ENCODE data around the gene SORCS2. TPM values are rescaled to one million over a fixed set of nuclear protein-coding genes. Genes with fewer than 3 reads are reported as not detected.

The SORCS2 gene
- polyA plus RNA-seq, 1 of the 3 experiments (the other 2 are of a cell fraction) = 1.6 TPM

DNA sequence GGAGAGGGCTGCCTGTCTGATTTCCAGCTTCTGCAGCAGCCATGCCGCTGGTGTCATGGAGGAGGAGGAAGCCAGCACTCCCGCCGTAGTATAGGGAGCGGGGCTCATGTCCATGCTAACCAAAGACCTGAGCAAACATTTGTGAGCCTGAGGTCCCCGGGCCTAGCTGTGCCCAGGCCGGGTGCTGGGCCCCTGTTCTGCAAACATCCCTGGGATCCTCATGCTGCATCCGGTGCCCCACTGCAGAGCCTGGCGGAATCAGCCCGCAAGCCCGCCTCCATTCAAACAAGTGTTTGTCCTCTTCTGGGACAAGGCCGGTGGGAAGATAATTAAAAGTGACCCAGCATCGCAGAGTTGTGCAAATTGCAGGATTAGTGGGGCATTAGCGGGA is 106.3 kb downstream of the SORCS2 start:
- Histone ChIP-seq H3K27me3 (ENCODE audit: insufficient read depth) (no peaks in the 10 kb centered on the region; the same call in 1 of the 2 replicates), H3K36me3 (replicated peaks in 1 of 2; ENCODE audit: control insufficient read depth in 1 of 2, insufficient read depth in 2 of 2, low read length in 1 of 2) (no peaks in the 10 kb centered on the region), H3K9ac (no peak overlapping the region), H3K27ac (ENCODE audit: low read depth in 2 of 2, low read length in 1 of 2) (no peak overlapping the region), H3K4me2 (no peak overlapping the region), H3F3A (replicated peaks; ENCODE audit: insufficient read depth) (no peaks in the 10 kb centered on the region), H3K79me2 (ENCODE audit: insufficient read depth) (no peaks in the 10 kb centered on the region), H3K4me1 (ENCODE audit: control insufficient read depth in 1 of 2, insufficient read depth in 2 of 2, low read depth in 1 of 2, low read length in 1 of 2) (peaks cover 0 to 3% of the 10 kb centered on the region in 2 experiments; a peak in 1 of 4 replicates), H4K20me1 (ENCODE audit: insufficient read depth) (no peaks in the 10 kb centered on the region), H2AFZ (ENCODE audit: low read depth) (no peak overlapping the region), H3K4me3 (ENCODE audit: low read depth in 2 of 2, low read length in 1 of 2) (no peak overlapping the region), H3K9me2 (no peaks in the 10 kb centered on the region), H3K9me3 (no peaks in the 10 kb centered on the region)
- TF ChIP-seq, protein P1, sequence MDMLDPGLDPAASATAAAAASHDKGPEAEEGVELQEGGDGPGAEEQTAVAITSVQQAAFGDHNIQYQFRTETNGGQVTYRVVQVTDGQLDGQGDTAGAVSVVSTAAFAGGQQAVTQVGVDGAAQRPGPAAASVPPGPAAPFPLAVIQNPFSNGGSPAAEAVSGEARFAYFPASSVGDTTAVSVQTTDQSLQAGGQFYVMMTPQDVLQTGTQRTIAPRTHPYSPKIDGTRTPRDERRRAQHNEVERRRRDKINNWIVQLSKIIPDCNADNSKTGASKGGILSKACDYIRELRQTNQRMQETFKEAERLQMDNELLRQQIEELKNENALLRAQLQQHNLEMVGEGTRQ (IDR thresholded peaks at IDR 0.05; ENCODE audit: borderline replicate concordance, low read depth, low read length) = no peak
- DNase-seq = no peak
- WGBS (ENCODE audit: low lambda C conversion rate) = 78% methylated on average over 10 of the region's 13 CpGs
- ChIA-PET POLR2A (no interaction called here), CTCF (interaction anchor here (0.8 to 11.9 kb wide), 2 partner anchors 103 to 255 kb away, joined by 3 to 301 read pairs; partner anchors contain the start of gene SORCS2)

DNA sequence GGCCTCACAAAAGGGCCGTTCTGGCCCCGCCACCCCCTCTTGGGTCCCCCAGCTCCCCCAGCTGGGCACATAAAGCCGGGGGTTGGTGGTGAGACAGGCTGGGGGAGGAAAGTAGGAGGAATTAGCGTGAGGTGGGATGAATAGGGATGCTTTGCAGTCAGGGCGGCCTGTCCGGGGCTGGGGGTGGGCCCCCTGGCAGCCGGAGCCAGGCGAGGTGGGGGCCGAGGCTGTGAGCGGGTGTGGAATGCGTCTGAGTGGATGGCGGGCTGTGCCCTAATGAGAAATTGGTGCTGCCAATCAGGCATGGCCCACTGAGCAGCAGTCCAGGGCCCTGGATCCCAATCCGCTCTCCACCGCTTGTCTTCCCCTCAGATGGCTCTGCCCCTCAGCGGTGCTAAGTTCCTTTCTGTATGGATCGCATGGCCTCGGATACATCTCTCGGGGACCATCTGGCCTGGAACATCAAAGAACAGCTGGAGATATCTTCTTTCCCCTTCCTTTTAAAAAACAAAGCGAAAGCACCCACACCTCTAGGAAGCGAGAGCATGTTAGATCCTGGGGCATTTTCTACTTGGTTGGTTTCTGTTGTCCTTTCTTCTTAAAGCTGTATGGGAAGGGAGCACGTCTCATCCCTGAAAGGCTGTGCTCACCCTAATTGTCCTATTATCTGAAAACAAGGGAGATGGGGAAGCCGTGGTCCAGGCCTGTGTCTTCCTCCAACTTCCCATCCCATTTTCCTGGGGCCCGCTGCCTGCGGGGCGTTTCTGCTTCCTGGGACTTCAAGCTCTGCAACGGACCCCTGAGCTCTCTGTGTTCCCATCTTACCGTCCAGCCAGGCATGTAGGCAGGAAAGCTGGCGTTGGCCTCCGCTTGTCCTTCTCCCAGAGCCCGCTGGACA is 106.9 kb downstream of the SORCS2 start:
- no peaks in the 10 kb centered on the region for H3K9me2 ChIP-seq
- no peak overlapping the region for H3K4me3 ChIP-seq (ENCODE audit: low read depth in 2 of 2, low read length in 1 of 2)
- H3K79me2 ChIP-seq (ENCODE audit: insufficient read depth) = no peaks in the 10 kb centered on the region
- POLR2A ChIA-PET = no interaction called here
- no peaks in the 10 kb centered on the region for H3F3A ChIP-seq (replicated peaks; ENCODE audit: insufficient read depth)
- CTCF ChIA-PET = interaction anchor here (0.6 to 11.9 kb wide), 3 partner anchors 37 to 256 kb away, joined by 3 to 301 read pairs (median 3); partner anchors contain the start of gene SORCS2
- H4K20me1 ChIP-seq (ENCODE audit: insufficient read depth) = no peaks in the 10 kb centered on the region
- no peak for DNase-seq
- peaks cover 0 to 3% of the 10 kb centered on the region in 2 experiments; a peak in 1 of 4 replicates for H3K4me1 ChIP-seq (ENCODE audit: control insufficient read depth in 1 of 2, insufficient read depth in 2 of 2, low read depth in 1 of 2, low read length in 1 of 2)
- H3K36me3 ChIP-seq (replicated peaks in 1 of 2; ENCODE audit: control insufficient read depth in 1 of 2, insufficient read depth in 2 of 2, low read length in 1 of 2) = no peaks in the 10 kb centered on the region
- no peak for TF ChIP-seq TCF12 (IDR thresholded peaks at IDR 0.05)
- TF ChIP-seq, protein P2, sequence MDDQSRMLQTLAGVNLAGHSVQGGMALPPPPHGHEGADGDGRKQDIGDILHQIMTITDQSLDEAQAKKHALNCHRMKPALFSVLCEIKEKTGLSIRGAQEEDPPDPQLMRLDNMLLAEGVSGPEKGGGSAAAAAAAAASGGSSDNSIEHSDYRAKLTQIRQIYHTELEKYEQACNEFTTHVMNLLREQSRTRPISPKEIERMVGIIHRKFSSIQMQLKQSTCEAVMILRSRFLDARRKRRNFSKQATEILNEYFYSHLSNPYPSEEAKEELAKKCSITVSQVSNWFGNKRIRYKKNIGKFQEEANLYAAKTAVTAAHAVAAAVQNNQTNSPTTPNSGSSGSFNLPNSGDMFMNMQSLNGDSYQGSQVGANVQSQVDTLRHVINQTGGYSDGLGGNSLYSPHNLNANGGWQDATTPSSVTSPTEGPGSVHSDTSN (IDR thresholded peaks at IDR 0.05) = no peak
- no peak for TF ChIP-seq RFX5 (IDR thresholded peaks at IDR 0.05; ENCODE audit: low read length)
- TF ChIP-seq, protein P3, sequence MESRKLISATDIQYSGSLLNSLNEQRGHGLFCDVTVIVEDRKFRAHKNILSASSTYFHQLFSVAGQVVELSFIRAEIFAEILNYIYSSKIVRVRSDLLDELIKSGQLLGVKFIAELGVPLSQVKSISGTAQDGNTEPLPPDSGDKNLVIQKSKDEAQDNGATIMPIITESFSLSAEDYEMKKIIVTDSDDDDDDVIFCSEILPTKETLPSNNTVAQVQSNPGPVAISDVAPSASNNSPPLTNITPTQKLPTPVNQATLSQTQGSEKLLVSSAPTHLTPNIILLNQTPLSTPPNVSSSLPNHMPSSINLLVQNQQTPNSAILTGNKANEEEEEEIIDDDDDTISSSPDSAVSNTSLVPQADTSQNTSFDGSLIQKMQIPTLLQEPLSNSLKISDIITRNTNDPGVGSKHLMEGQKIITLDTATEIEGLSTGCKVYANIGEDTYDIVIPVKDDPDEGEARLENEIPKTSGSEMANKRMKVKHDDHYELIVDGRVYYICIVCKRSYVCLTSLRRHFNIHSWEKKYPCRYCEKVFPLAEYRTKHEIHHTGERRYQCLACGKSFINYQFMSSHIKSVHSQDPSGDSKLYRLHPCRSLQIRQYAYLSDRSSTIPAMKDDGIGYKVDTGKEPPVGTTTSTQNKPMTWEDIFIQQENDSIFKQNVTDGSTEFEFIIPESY (IDR thresholded peaks at IDR 0.05; ENCODE audit: borderline replicate concordance, low read depth) = no peak
- TF ChIP-seq RAD21 (IDR thresholded peaks at IDR 0.05; ENCODE audit: low read length) = no peak
- TF ChIP-seq FOXJ3 (CRISPR knock-in tag; IDR thresholded peaks at IDR 0.05) = no peak
- TF ChIP-seq ELF1 (IDR thresholded peaks at IDR 0.05) = no peak
- H3K27ac ChIP-seq (ENCODE audit: low read depth in 2 of 2, low read length in 1 of 2) = no peak overlapping the region
- WGBS (ENCODE audit: low lambda C conversion rate) = 75% methylated on average over 28 of the region's 30 CpGs
- H3K27me3 ChIP-seq (ENCODE audit: insufficient read depth) = peaks cover 2% of the 10 kb centered on the region
- no peak overlapping the region for H2AFZ ChIP-seq (ENCODE audit: low read depth)
- H3K4me2 ChIP-seq = no peak overlapping the region
- no peak overlapping the region for H3K9ac ChIP-seq
- H3K9me3 ChIP-seq = no peaks in the 10 kb centered on the region

Measured in SK-N-SH (cell line).